Cardiac septum (tissue), 1 donor: ENCODE measurements around the gene PPP1R7. TPM values are rescaled to one million over a fixed set of nuclear protein-coding genes. Genes with fewer than 3 reads are reported as not detected.

Experiments
- DNase-seq: peaks from one replicate; pipeline ENCODE4 v3.0.0-alpha.2; 2020; ENCODE audit warnings: low spot score
- intact Hi-C: fragments of 100-400 bp; cut with DNase I; formaldehyde crosslinking; loops from one replicate; pipeline ENCODE4 v1.14.0; 2022
- total RNA-seq: library from RNA; stranded (reverse); fragmentation: NEBNext Ultra II Directional; extraction: Animal tissue kit (Norgen Biotek cat#: 25700); gene quantifications from one replicate; pipeline ENCODE4 v1.2.1, GENCODE V29; 2021
- donor health status: DM: no; HTN: no; CAD: no.

PPP1R7 gene
- total RNA-seq, 1 donor from 2014 or later, result 77.7 TPM

DNA sequence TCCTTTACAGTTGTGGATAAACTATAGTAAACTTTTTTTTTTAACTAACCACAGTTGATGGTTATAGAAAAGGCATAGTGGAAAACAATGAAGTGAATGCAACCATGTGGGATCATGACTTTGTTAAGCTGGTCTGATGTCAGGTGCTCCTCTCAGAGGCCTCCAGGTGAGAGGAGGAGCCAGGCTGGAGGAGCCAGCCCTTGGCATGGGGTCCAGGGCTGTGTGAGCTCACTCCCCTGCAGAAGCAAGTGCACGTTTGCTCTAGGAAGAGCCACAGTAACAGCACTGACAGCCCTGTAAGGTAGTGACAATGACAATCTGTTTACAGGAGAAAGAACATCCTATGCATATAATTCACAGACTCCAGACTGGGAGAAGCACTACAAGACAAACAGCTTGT is 5.7 kb downstream of the PPP1R7 start:
- intact Hi-C loops, result loop anchor here (5.0 kb wide), 1 partner anchor 61 kb away; no protein-coding TSS in a partner anchor
- DNase-seq, result no peak

DNA sequence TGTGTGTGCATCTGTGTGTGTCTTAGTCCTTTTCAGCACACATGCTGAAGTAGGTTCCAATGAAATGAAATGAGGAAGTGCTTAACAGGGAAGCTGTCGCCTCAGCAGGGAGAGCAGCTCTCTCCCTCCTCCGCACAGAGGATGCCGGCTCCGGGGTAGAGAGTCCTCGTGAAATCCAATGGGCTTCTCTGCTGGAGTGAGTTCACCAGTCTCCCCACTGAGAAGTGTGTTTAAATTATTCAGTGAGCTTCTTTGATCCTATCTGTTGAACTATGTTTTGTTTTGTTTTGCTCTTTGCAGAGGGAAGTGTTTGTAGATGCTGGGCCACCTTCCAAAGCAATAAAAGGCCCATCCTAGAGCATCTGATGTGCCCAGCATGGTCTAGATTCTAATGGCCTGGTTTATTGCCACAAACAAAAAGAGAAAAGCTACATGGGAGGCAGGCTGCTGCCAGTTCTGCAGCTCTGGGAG is 6.7 kb downstream of the PPP1R7 start:
- intact Hi-C loops, result loop anchor here (5.0 kb wide), 1 partner anchor 60 kb away; no protein-coding TSS in a partner anchor
- DNase-seq, result no peak

DNA sequence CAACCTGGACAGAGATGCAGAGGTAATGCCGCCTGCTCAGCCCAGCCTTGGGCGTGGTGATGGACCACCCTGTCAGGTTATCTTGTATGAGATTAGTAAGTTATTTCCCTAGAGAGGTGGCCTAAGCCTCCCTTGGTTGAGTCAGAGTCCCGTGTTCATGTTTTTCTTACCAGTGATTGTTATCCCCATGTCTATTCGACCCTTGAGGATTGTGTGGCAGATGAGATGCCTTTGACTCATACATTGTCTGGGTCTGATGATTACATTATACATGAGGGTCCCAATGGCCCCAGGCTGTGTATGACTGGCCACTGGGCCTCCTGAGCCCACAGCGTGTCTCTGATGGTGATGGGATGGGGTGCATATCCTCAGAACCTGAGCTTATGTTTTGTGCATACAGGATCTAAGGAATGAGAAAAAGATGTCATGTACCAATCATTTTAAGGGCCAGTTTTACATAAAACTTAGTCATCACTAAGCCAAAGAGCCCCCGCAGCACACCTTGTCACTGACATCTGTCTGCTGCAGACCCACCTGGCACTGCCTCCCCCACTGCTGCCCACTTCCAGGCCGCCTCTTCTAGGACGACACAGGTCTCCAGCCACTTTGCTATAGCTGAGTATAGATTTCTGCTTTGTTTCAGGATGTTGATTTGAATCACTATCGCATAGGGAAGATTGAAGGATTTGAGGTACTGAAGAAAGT is 7.7 kb downstream of the PPP1R7 start:
- intact Hi-C loops, result loop anchor here (5.0 kb wide), 1 partner anchor 59 kb away; no protein-coding TSS in a partner anchor
- no peak for DNase-seq

DNA sequence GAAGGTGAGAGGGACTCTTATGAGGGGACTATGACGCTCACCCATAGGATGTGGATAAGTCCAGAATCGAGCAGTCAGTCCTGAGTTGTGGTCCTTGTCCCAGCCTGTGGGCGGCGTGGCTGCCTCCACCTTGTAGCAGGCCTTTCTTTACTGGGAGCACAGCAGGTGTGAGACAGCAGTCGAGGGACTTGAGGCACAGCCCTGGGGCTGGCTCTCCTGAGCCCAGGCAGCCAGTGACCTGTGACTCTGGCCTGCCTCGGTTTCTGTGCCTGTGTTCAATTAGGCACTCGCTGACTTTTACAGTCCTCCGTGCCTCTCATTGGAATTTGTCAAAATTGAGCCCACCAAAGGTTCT is 8.3 kb downstream of the PPP1R7 start:
- intact Hi-C loops, result loop anchor here (5.0 kb wide), 1 partner anchor 59 kb away; no protein-coding TSS in a partner anchor
- no peak for DNase-seq

DNA sequence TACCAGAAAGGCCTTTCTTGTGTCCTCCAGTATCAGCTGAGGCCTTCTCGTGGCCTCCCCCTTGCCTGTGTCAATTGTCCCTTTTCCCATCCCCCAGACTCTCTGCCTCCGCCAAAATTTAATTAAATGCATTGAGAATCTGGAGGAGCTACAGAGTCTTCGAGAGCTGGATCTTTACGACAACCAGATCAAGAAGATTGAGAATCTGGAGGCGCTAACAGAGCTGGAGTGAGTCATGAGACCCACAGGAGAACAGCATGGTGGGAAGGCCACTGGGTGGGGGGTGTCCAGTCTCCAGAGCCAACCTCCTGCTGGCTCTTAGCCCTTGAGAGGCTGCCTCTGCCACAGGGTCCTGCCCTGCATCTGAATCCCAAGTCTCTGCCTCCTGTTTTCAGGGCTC is 8.8 kb downstream of the PPP1R7 start:
- intact Hi-C loops, result loop anchor here (5.0 kb wide), 1 partner anchor 58 kb away; no protein-coding TSS in a partner anchor
- DNase-seq, result no peak

DNA sequence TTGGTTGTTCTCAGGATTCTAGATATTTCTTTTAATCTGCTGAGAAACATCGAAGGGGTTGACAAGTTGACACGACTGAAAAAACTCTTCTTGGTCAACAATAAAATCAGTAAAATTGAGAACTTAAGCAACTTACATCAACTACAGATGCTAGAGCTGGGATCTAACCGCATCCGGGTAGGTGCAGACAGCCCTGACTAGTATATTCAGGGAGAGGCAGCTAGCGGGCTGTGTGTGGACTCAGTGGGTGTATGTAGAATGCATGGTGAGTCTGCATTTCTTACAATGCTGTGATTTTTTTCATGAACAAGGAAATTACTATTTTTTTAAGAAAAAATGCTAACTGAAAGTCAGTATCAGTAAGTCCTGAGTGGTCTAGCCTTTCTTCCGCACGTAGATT is 10.1 kb downstream of the PPP1R7 start:
- intact Hi-C loops, result no loop called here
- no peak for DNase-seq

DNA sequence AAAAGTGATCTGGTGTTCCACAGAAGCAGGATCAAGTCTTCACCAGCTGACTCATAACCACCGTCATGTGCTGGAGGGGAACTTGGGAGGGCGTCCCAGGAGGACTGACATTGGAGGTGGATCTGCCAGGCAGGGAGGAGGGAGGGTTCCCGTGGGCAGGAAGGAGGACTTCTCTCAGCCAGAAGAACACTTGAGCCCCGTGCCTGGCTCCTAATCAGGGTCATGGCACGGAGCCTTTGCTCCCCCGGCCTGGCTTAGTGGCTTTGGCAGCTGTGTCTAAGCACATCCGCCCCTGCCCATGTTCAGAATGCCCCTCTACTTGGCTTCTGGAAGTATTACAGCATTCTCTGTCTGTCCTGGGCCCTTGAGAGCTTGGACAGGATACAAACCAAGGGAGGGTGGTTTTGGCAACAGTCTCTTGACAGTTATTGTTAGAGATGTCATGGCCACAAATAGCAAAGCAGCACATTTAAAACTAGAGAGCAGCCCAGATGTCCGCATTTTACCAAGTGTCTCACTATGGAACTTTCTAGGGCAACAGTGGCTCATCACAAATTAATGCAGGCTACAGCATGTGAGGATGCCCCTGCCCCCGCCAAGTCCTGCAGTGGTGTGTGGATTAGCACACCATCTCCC is 11.5 kb downstream of the PPP1R7 start:
- DNase-seq, result peak; percentile 88
- intact Hi-C loops, result no loop called here

DNA sequence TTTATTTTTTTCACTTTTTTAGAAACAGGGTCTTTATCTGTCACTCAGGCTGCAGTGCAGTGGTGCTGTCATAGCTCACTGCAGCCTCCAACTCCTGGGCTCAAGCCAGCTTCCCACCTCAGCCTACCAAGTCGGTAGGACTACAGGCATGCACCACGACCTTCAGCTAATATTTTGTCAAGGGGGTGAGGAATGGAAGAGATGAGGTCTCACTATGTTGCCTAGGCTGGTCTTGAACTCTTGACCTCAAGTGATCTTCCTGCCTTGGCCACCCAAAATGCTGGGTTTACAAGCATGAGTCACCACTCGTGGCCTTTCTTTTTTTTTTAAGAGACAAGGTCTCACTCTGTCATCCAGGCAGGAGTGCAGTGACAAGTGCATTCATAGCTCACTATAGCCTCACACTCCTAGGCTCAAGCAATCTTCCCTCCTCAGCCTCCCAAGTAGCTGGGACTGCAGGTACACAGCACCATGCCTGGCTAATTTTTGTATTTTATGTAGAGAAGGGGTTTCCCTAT is 13.4 kb downstream of the PPP1R7 start:
- no peak for DNase-seq
- intact Hi-C loops, result no loop called here

DNA sequence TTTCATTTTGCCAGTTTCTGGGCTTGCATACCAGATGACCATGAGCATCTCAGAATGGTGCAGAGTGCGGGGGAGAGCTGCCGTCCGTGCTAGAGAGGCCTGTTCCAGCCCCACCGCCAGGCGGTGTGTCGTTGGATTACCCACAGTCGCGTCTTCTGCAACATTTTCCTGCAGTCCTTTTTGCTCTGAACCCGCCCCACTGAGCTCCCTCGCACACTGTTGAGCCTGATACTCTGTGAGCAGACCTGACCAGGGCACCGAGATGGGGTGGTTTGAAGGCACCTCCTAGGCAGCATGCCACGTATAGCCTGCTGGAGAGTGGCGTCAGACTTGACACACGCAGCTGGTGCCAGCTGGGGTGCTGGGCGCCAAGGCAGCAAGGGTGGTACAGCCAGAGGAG is 18.1 kb downstream of the PPP1R7 start:
- intact Hi-C loops, result no loop called here
- DNase-seq, result no peak

DNA sequence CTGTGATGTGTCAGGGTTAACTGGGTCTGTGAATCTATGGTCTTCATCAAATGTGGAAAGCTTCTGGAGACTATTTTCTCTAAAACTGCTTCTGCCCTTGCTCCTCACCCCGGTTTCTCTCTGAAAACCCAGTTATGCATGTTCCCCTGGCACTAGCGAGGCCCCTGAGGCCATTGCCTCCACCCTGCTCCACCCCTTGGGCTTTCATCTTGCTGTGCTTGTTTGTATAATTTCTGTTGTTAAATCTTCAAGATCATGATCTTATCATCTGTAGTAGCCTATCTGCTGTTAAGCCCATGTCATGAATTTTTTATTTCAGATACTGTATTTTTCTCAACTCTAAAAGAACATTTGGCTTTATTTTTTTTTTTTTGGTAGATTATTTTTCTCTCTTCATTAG is 23.3 kb downstream of the PPP1R7 start:
- DNase-seq, result no peak
- intact Hi-C loops, result no loop called here

DNA sequence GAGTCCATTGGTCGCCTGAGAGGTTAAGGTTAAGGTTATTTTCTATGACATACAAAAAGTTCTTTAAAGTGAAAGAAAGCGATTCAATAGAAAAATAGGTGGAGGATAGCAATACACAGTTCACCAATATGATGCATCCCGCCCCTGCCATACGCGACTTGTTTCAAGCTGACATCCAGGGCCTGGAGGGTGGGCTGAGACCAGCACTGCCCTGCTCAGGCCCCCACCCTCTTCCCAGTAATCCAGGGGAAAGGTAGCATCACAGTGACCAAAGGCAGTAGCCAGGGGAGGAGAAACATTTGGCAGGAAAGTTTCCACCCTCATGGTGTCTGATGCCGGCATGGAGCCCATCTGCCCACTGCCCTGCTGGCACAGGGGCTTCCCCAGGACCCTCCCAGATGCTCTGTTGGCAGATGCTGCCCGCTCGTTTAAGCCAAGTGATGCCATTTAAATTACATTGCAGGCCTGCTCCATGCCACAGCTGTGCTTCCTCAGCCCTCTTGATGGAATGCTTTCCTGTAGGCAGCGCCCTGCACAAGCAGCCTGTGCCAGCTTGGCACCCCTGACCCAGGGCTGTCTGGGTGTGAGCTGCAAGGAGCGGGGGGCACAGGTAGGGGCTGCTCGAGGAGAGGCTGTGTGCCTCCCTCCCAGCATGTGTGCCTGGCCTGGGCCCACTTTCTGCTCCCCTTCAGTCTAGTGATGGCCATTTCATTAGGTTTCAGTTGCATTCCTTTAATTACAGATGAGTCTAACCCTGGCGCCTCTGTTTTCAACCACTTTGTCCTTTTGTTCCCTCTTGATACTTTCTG is 27.5 kb downstream of the PPP1R7 start:
- intact Hi-C loops, result no loop called here
- no peak for DNase-seq

DNA sequence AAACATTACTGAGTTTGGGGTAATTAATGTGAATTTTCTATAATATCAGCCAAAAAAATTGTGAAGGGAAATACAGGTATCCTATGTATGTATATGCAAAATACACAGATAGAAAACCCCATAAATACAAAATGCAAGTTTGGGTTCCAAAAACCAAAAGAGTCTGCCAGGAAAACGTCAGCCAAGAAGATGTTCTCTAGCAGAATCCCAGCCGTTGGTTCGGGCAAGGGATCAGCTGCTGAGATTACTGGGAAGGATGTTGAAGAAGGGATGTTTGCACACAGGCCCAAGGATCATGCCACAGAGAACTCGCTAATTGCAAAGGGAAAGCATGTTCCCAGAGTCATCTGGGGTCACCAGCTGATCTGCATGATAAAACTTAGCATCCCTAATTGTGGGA is 28.7 kb downstream of the PPP1R7 start:
- DNase-seq, result no peak
- intact Hi-C loops, result no loop called here

DNA sequence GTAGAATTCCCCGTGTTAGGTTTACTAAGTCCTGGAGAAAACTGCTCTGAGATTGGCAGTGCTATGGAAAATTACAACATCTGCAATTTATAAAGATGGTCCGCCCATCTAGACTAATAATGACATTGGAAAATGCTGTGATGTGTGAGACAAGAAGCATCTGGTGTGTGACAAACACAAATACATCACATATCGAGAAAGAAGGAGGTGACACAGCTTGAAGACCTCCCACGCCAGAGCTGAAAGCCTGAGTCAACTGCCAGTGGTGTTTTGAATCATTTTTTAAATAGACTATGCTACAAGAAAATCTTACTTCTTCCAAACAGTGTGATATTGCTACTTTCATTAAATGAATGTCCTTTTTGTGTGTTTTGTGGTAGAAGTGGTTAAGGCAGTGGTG is 29.6 kb downstream of the PPP1R7 start:
- intact Hi-C loops, result no loop called here
- no peak for DNase-seq

DNA sequence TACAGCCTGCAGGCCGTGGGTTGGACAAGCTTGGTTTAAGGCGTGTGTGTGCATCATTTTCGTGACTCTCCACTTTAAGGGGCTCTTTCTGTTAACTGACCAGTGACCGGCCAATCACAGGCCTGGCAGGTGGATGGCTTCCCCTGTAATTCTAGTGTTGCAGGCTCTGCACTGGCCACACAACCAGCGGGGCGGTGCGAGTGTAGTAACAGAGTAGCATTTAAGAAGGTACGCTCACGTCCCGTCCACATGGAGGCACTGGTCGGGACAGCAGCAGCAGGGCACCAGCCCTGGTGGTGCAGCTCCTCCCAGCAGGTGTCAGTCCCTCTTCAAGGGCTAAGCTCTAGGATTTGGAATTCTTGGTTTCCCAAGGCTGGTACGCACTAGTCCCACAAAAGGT is 30.2 kb downstream of the PPP1R7 start:
- no peak for DNase-seq
- intact Hi-C loops, result no loop called here

DNA sequence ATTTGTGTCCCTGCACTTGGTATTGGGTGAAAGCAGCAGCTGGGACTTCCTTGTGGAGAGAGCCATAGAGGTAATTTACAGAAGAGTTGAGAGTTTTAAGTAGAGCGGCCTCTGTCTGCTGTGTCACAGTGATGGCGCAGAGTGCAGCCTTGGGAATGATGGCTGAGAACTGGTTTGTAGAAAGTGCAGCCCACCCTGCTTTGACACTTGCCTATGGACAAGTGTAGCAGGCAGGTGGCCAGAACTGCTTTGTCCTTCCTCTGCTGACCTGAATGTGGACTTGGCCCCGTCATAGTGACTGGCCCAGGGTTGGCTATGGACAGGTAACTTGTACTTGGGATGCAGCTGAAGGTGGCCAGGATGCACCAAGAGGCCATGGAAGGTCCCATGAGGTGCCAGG is 31.9 kb downstream of the PPP1R7 start:
- intact Hi-C loops, result no loop called here
- no peak for DNase-seq

DNA sequence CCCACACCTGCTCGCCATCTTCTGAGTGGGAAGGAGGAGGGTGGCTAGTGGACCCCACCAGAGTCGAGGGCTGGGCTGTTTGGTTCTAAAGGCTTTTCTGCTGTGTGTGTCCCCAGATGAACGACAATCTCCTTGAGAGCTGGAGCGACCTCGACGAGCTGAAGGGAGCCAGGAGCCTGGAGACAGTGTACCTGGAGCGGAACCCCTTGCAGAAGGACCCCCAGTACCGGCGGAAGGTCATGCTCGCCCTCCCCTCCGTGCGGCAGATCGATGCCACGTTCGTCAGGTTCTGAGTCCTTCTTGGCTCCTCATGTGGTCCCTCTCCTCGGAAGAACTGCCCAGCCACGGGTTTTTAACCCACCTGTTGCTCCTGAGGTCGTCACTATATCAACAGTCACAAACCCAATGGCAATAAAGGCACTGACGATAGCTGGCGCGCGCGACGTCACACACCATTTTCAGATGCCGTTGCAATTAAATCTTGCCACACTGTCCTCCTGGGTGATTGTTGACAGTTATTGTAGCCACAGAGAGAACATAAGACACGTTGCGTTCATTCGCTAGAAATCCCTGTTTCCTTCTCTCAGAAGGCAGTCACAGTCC is 32.4 kb downstream of the PPP1R7 start:
- intact Hi-C loops, result no loop called here
- no peak for DNase-seq

DNA sequence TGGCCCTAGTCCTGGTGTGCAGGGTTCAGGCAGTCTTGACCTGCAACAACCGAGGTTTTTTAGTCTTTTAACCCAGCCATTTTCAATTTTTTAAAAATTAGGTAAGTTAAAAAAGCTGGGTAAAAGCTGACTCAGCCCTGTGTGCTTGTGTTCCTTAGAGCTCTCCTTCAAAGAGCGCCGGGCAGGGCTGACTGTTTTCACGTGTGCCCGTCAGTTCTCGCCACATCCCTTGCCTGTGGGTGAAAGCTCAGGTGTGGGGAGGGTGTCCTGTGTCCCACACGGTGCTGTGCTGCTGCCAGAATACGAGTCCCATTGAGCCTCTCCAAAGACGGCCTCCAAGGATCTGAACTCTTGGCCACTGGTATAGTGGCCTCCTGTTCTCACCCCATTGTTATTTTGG is 33.0 kb downstream of the PPP1R7 start:
- no peak for DNase-seq
- intact Hi-C loops, result no loop called here

DNA sequence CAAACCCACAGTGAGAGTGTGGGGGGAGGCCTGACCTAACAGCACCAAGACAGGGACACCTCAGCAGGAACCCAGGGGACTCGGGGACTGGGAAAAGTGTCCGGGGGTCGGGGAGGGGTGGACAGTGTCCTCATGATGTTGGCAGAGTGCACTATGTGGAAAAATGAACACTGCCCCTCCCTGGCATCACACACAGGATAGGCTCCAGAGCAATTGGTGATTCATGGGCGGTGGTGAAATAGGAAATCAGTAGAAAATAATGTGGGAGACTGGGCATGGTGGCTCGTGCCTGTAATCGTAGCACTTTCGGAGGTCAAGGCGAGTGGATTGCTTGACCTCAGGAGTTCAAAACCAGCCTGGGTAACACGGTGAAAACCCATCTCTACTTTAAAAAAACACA is 34.6 kb downstream of the PPP1R7 start:
- no peak for DNase-seq
- intact Hi-C loops, result no loop called here

DNA sequence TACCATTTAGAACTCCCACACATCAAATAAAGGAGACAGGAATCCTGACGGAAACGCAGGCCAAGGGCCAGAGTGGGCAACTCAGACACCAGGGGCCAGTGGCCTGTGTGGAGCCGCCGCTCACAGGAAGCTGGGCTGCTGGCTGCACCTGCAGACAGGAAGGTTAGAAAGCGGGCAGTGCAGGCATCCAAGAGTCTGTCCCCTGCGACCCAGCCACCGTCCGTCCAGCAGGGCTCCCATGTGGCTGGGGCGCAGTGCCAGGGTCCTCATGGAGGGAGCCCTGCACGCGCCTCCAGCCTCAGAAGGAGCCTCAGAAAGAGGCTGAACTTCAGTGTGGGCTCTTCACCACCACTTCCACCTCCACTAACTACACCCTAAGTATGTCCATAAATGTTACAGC is 35.7 kb downstream of the PPP1R7 start:
- DNase-seq, result no peak
- intact Hi-C loops, result no loop called here
